ENCODE data around the gene TBL3. TPM values are rescaled to one million over a fixed set of nuclear protein-coding genes. Genes with fewer than 3 reads are reported as not detected.

The TBL3 gene
- total and polyA plus RNA-seq, 9 of the 15 experiments (the other 6 are each of a cell fraction or from before 2014, with no cell fraction given), result 0.97 to 117 (median 24.5) TPM

DNA sequence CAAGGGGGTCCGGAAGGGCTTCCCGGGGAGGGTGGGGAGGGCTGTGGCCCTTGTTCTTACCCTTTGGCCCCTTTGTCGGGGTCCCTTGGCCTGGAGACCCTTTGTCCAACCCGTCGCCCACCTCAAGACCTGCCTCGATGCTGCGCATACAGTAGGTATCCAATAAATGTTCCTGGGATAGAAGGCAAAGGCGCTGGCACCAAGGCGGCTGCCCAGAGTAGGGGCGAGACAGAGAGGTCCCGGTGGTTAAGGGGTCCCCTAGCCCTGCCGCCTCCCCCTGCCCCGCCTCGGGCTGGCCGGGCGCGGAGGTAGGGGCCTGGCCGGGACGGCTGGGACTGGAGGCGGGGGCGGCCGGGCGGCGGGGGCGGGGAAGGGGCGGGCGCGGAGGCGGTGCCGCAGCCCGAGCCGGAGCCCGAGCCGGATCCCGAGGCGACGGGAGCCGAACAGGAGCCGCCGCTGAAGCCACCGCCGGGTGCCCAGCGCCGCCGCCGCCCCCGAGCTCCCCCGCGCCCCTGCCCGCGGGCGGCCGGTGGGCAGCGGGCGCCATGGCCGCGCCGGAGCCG is 54.7 kb downstream of the TBL3 start, which contains the start of gene NHERF2 (continued):
- TF ChIP-seq, protein P1, sequence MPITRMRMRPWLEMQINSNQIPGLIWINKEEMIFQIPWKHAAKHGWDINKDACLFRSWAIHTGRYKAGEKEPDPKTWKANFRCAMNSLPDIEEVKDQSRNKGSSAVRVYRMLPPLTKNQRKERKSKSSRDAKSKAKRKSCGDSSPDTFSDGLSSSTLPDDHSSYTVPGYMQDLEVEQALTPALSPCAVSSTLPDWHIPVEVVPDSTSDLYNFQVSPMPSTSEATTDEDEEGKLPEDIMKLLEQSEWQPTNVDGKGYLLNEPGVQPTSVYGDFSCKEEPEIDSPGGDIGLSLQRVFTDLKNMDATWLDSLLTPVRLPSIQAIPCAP (CRISPR knock-in tag; IDR thresholded peaks at IDR 0.05; ENCODE audit: borderline replicate concordance), result no peak
- TF ChIP-seq ELF1 (tag; IDR thresholded peaks at IDR 0.05), result no peak
- TF ChIP-seq, protein P2, sequence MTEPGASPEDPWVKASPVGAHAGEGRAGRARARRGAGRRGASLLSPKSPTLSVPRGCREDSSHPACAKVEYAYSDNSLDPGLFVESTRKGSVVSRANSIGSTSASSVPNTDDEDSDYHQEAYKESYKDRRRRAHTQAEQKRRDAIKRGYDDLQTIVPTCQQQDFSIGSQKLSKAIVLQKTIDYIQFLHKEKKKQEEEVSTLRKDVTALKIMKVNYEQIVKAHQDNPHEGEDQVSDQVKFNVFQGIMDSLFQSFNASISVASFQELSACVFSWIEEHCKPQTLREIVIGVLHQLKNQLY (CRISPR knock-in tag; conservative IDR thresholded peaks at IDR 0.05), result no peak
- no peak for TF ChIP-seq FOXJ2 (tag; IDR thresholded peaks at IDR 0.05)
- no peak for TF ChIP-seq ZNF239 (CRISPR knock-in tag; IDR thresholded peaks at IDR 0.05)
- no peak for TF ChIP-seq ZKSCAN3 (CRISPR knock-in tag; IDR thresholded peaks at IDR 0.05)
- peak; percentile 19 for TF ChIP-seq TAF1 (IDR thresholded peaks at IDR 0.05; ENCODE audit: control insufficient read depth, extremely low read depth, insufficient read depth, low read length, severe bottlenecking)
- TF ChIP-seq SUPT5H (IDR thresholded peaks at IDR 0.05), result no peak
- TF ChIP-seq, protein P3, sequence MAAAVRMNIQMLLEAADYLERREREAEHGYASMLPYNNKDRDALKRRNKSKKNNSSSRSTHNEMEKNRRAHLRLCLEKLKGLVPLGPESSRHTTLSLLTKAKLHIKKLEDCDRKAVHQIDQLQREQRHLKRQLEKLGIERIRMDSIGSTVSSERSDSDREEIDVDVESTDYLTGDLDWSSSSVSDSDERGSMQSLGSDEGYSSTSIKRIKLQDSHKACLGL (CRISPR knock-in tag; IDR thresholded peaks at IDR 0.05; ENCODE audit: borderline replicate concordance, poor library complexity, severe bottlenecking), result no peak
